ENCODE data around the gene ASCL3. TPM values are rescaled to one million over a fixed set of nuclear protein-coding genes. Genes with fewer than 3 reads are reported as not detected.
"Not testable (repeated sequence)": the region's sequence is repeated elsewhere in the genome, so short reads cannot be mapped to it uniquely, and the experiment has no call there.

ASCL3 gene
- total and polyA plus RNA-seq, 8 donors = 1.8 TPM; not detected in 7

GRCh38 chr11:8985462-8985861, 42.6 kb upstream of the ASCL3 start:
- H3K4me1 ChIP-seq = no peaks in the 10 kb centered on the region
- no peaks in the 10 kb centered on the region for H3K36me3 ChIP-seq
- DNase-seq = no peak
- WGBS, 5 donors = 89 to 94% (median 93%) methylated on average over 5 of the region's 5 CpGs
- TF ChIP-seq, protein P1, sequence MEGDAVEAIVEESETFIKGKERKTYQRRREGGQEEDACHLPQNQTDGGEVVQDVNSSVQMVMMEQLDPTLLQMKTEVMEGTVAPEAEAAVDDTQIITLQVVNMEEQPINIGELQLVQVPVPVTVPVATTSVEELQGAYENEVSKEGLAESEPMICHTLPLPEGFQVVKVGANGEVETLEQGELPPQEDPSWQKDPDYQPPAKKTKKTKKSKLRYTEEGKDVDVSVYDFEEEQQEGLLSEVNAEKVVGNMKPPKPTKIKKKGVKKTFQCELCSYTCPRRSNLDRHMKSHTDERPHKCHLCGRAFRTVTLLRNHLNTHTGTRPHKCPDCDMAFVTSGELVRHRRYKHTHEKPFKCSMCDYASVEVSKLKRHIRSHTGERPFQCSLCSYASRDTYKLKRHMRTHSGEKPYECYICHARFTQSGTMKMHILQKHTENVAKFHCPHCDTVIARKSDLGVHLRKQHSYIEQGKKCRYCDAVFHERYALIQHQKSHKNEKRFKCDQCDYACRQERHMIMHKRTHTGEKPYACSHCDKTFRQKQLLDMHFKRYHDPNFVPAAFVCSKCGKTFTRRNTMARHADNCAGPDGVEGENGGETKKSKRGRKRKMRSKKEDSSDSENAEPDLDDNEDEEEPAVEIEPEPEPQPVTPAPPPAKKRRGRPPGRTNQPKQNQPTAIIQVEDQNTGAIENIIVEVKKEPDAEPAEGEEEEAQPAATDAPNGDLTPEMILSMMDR (IDR thresholded peaks at IDR 0.05) = no peak
- no peak for TF ChIP-seq POLR2A (IDR thresholded peaks at IDR 0.05)
- TF ChIP-seq POLR2AphosphoS5 (IDR thresholded peaks at IDR 0.05) = no peak
- no peak for TF ChIP-seq EP300 (IDR thresholded peaks at IDR 0.05)
- intact Hi-C loops (cut with DNase I; ENCODE audit: low total_unique reads) = no loop called here
- H3K27ac ChIP-seq = no peak overlapping the region
- H3K27me3 ChIP-seq = no peaks in the 10 kb centered on the region
- no peak overlapping the region for H3K4me3 ChIP-seq
- no peaks in the 10 kb centered on the region for H3K9me3 ChIP-seq

GRCh38 chr11:8983552-8983951, 40.7 kb upstream of the ASCL3 start:
- Histone ChIP-seq H3K27me3 (no peaks in the 10 kb centered on the region), H3K27ac (no peak overlapping the region), H3K4me3 (no peak overlapping the region), H3K4me1 (no peaks in the 10 kb centered on the region), H3K36me3 (no peaks in the 10 kb centered on the region), H3K9me3 (no peaks in the 10 kb centered on the region)
- TF ChIP-seq POLR2AphosphoS5 (IDR thresholded peaks at IDR 0.05) = no peak
- TF ChIP-seq EP300 (IDR thresholded peaks at IDR 0.05) = no peak
- no peak for TF ChIP-seq POLR2A (IDR thresholded peaks at IDR 0.05)
- TF ChIP-seq, protein P1 (IDR thresholded peaks at IDR 0.05) = no peak
- 75 to 88% (median 87%) methylated on average over 2 of the region's 2 CpGs for WGBS, 5 donors
- DNase-seq = no peak
- intact Hi-C loops (cut with DNase I; ENCODE audit: low total_unique reads) = no loop called here

DNA sequence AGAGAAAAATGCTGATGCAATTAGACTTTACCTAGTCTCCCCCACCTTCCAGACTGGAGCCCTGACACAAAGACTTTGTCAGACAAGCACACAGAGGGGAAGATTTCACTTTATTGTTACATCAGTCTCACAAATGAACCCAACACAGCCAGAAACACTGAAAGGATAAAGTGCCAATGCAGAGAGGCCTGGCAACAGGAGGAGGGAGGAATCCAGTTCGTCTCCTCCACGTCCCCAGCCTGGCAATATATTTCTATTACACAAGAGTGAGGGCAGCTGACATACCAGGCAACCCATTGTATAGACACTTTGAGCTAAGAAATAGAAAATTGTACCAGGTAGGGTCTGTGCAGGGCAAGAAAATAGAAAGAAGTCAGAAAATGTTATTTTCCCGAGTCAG, 37.7 kb upstream of the ASCL3 start:
- Histone ChIP-seq H3K27ac (no peak overlapping the region), H3K27me3 (no peaks in the 10 kb centered on the region), H3K4me3 (no peak overlapping the region), H3K4me1 (no peaks in the 10 kb centered on the region), H3K36me3 (no peaks in the 10 kb centered on the region), H3K9me3 (no peaks in the 10 kb centered on the region)
- WGBS, 5 donors = 69 to 87% (median 79%) methylated on average over 3 of the region's 3 CpGs
- intact Hi-C loops (cut with DNase I; ENCODE audit: low total_unique reads) = no loop called here
- TF ChIP-seq, protein P1 (IDR thresholded peaks at IDR 0.05) = no peak
- TF ChIP-seq POLR2A (IDR thresholded peaks at IDR 0.05) (no peak), POLR2AphosphoS5 (IDR thresholded peaks at IDR 0.05) (no peak), EP300 (IDR thresholded peaks at IDR 0.05) (no peak)
- DNase-seq = no peak

GRCh38 chr11:8979365-8979764, 36.5 kb upstream of the ASCL3 start:
- H3K9me3 ChIP-seq; intact Hi-C loops (cut with DNase I; ENCODE audit: low total_unique reads); H3K4me1 ChIP-seq; H3K36me3 ChIP-seq; H3K27ac ChIP-seq; DNase-seq; H3K4me3 ChIP-seq; H3K27me3 ChIP-seq: not testable (repeated sequence)
- 83 to 97% (median 88%) methylated on average over 4 to 5 of the region's 7 CpGs for WGBS, 5 donors

DNA sequence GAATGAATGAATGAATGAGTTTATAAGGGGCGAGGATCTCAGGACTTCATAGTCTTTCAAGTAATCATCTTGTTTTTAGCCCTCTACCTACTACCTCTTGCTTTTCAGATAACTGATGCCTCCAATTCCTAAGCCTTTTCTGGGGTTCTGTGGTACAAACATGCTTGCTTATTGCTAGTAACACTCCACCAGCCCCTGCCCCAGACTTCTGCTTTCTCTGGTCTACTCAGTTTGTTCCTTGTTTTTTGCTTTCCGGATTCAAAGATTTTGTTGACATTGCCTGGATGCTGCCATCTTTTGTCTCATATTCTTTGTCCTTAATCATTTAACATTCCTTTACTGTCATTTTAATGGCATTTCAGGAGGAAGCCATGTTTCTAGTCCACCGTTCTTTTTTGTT, 30.3 kb upstream of the ASCL3 start:
- intact Hi-C loops (cut with DNase I; ENCODE audit: low total_unique reads) = no loop called here
- WGBS, 5 donors = 70 to 81% (median 79%) methylated on average over 3 of the region's 3 CpGs

More for the DNA sequence above, 30.3 kb upstream of the ASCL3 start:
- Histone ChIP-seq H3K4me3 (no peak overlapping the region), H3K36me3 (no peaks in the 10 kb centered on the region), H3K9me3 (no peaks in the 10 kb centered on the region), H3K4me1 (no peaks in the 10 kb centered on the region), H3K27me3 (no peaks in the 10 kb centered on the region), H3K27ac (no peak overlapping the region)
- no peak for DNase-seq
- TF ChIP-seq EP300 (IDR thresholded peaks at IDR 0.05) (no peak), POLR2A (IDR thresholded peaks at IDR 0.05) (no peak), POLR2AphosphoS5 (IDR thresholded peaks at IDR 0.05) (no peak)
- TF ChIP-seq, protein P1 (IDR thresholded peaks at IDR 0.05) = no peak
